IPS DF 6.9 (cell line): ENCODE data around the gene CCDC178.

ENCODE experiments used
- DNase-seq: peaks from one replicate; pipeline ENCODE4 v3.0.0-alpha.2; 2013; ENCODE audit warnings: low read depth, low spot score
- H3K27ac ChIP-seq: one replicate; pipeline ENCODE4 v1.5.1; 2013; ENCODE audit warnings: low read length, control low read depth
- H3K27me3 ChIP-seq: 2 replicates; pipeline ENCODE4 v1.6.1; 2013; ENCODE audit warnings: mild to moderate bottlenecking, low read length; ENCODE audit not compliant: control insufficient read depth, insufficient read depth
- H3K36me3 ChIP-seq: 2 replicates; pipeline ENCODE4 v1.6.1; 2013; ENCODE audit warnings: low read length; ENCODE audit not compliant: control insufficient read depth, insufficient read depth
- H3K4me1 ChIP-seq: 2 replicates; pipeline ENCODE4 v1.6.1; 2013; ENCODE audit warnings: low read length; ENCODE audit not compliant: control insufficient read depth, insufficient read depth
- H3K4me3 ChIP-seq: 2 replicates; pipeline ENCODE4 v1.5.1; 2013; ENCODE audit warnings: mild to moderate bottlenecking, low read length
- H3K9me3 ChIP-seq: 2 replicates; pipeline ENCODE4 v1.6.1; 2013; ENCODE audit warnings: low read length, inconsistent platforms; ENCODE audit not compliant: control insufficient read depth, insufficient read depth
- WGBS: extraction: QIAGEN DNeasy Blood & Tissue Kit; methylation state at CpG from one replicate; pipeline ENCODE4 v1.1.7; 2013; ENCODE audit warnings: mixed read lengths, missing lambda C conversion rate; ENCODE audit not compliant: insufficient read length, insufficient coverage; 5-methylcytosine and 5-hydroxymethylcytosine counted together

The CCDC178 gene

DNA sequence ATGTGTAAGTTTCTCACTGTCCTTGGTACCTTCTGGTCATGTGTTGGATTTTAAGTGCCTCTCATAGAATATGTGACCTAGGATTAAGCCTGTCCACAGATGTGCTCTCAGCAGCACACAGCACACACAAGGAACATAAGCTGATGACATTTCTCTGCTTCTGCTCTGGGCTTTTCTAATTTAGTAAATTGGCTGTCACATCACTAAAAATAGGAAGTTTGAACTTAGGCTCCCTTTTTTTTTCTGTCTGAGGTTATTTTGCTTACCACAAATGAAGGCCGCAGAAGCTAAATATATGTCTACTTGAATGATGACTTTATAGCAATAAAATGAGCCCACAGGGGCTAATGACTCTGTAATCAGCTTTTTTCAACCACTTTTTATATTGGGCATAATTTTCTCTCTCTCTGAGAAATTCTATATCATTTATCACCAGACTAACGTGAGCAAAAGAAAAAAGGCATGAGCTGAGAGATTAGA, 517.5 kb downstream of the CCDC178 start:
- no peaks in the 10 kb centered on the region for H3K4me1 ChIP-seq
- no peak overlapping the region for H3K4me3 ChIP-seq
- DNase-seq, result no peak
- no peak overlapping the region for H3K27ac ChIP-seq
- H3K9me3 ChIP-seq, result no peaks in the 10 kb centered on the region
- WGBS, result no CpG with 5 or more reads among the region's 2 CpGs
- H3K27me3 ChIP-seq, result no peaks in the 10 kb centered on the region
- H3K36me3 ChIP-seq, result no peaks in the 10 kb centered on the region

GRCh38 chr18:32920796-32921787, 519.4 kb downstream of the CCDC178 start:
- Histone ChIP-seq H3K36me3 (no peaks in the 10 kb centered on the region), H3K27me3 (no peaks in the 10 kb centered on the region), H3K27ac (no peak overlapping the region), H3K4me1 (no peaks in the 10 kb centered on the region), H3K9me3 (no peaks in the 10 kb centered on the region), H3K4me3 (no peak overlapping the region)
- WGBS, result no CpG with 5 or more reads among the region's 8 CpGs
- no peak for DNase-seq

GRCh38 chr18:32919799-32920198, 520.7 kb downstream of the CCDC178 start:
- no peak overlapping the region for H3K27ac ChIP-seq
- no peaks in the 10 kb centered on the region for H3K9me3 ChIP-seq
- no peaks in the 10 kb centered on the region for H3K27me3 ChIP-seq
- H3K4me1 ChIP-seq, result no peaks in the 10 kb centered on the region
- no CpG with 5 or more reads among the region's 2 CpGs for WGBS
- H3K4me3 ChIP-seq, result no peak overlapping the region
- peak; percentile 39 for DNase-seq
- H3K36me3 ChIP-seq, result no peaks in the 10 kb centered on the region

GRCh38 chr18:32918692-32919250, 521.8 kb downstream of the CCDC178 start:
- no peaks in the 10 kb centered on the region for H3K36me3 ChIP-seq
- H3K27ac ChIP-seq, result no peak overlapping the region
- no peak for DNase-seq
- no peaks in the 10 kb centered on the region for H3K27me3 ChIP-seq
- no peaks in the 10 kb centered on the region for H3K9me3 ChIP-seq
- WGBS, result no CpG with 5 or more reads among the region's 5 CpGs
- no peak overlapping the region for H3K4me3 ChIP-seq
- H3K4me1 ChIP-seq, result no peaks in the 10 kb centered on the region

- Histone ChIP-seq H3K27ac (no peak overlapping the region), H3K4me1 (no peaks in the 10 kb centered on the region), H3K9me3 (no peaks in the 10 kb centered on the region), H3K36me3 (no peaks in the 10 kb centered on the region), H3K27me3 (no peaks in the 10 kb centered on the region), H3K4me3 (no peak overlapping the region)
- WGBS, result no CpG with 5 or more reads among the region's 1 CpG
- no peak for DNase-seq
Observed at GRCh38 chr18:32915516-32915915, 525.0 kb downstream of the CCDC178 start.

- WGBS, result no CpG with 5 or more reads among the region's 3 CpGs
- Histone ChIP-seq H3K4me3 (no peak overlapping the region), H3K27ac (no peak overlapping the region), H3K36me3 (no peaks in the 10 kb centered on the region), H3K4me1 (no peaks in the 10 kb centered on the region), H3K9me3 (no peaks in the 10 kb centered on the region), H3K27me3 (no peaks in the 10 kb centered on the region)
- no peak for DNase-seq
Observed at GRCh38 chr18:32911660-32912284, 528.7 kb downstream of the CCDC178 start.

GRCh38 chr18:32910694-32911296, 529.7 kb downstream of the CCDC178 start:
- Histone ChIP-seq H3K4me3 (no peak overlapping the region), H3K36me3 (no peaks in the 10 kb centered on the region), H3K4me1 (no peaks in the 10 kb centered on the region), H3K27me3 (no peaks in the 10 kb centered on the region), H3K9me3 (no peaks in the 10 kb centered on the region), H3K27ac (no peak overlapping the region)
- DNase-seq, result no peak
- WGBS, result no CpG with 5 or more reads among the region's 5 CpGs

- H3K36me3 ChIP-seq, result no peaks in the 10 kb centered on the region
Observed at GRCh38 chr18:32909798-32910561, 530.5 kb downstream of the CCDC178 start.

GRCh38 chr18:32908424-32908805, 532.1 kb downstream of the CCDC178 start:
- no peak for DNase-seq
- WGBS, result no CpG with 5 or more reads among the region's 7 CpGs
- Histone ChIP-seq H3K27ac (no peak overlapping the region), H3K4me1 (no peaks in the 10 kb centered on the region), H3K4me3 (no peak overlapping the region), H3K27me3 (no peaks in the 10 kb centered on the region), H3K36me3 (no peaks in the 10 kb centered on the region), H3K9me3 (no peaks in the 10 kb centered on the region)

More at GRCh38 chr18:32909798-32910561, 530.5 kb downstream of the CCDC178 start:
- H3K4me3 ChIP-seq, result no peak overlapping the region
- no peak for DNase-seq
- no peaks in the 10 kb centered on the region for H3K4me1 ChIP-seq
- H3K9me3 ChIP-seq, result no peaks in the 10 kb centered on the region
- no peaks in the 10 kb centered on the region for H3K27me3 ChIP-seq
- no peak overlapping the region for H3K27ac ChIP-seq
- WGBS, result no CpG with 5 or more reads among the region's 5 CpGs
